SK-N-SH treated with all-trans-retinoic acid at 6 μM for 48 hours (cell line): ENCODE measurements around the gene LRBA.

Source experiments
- ATAC-seq: fragments of 200-7000 bp; cut with Tn5 transposase; 3 replicates; pipeline ENCODE4 v1.9.1; 2020; ENCODE audit warnings: mild to moderate bottlenecking, moderate library complexity
- ARNTL ChIP-seq: fragments of 450-650 bp; formaldehyde crosslinking; IDR thresholded peaks from 2 replicates; pipeline ENCODE4 v1.5.0; 2020; ENCODE audit warnings: low read depth, mild to moderate bottlenecking, moderate library complexity, borderline replicate concordance
- BACH2 ChIP-seq: fragments of 250-450 bp; sonication (Bioruptor Pico); IDR thresholded peaks from 2 replicates; pipeline ENCODE4 v1.9.0; 2021; ENCODE audit warnings: mild to moderate bottlenecking, borderline replicate concordance
- CREB5 ChIP-seq: fragments of 250-450 bp; sonication (Bioruptor Pico); IDR thresholded peaks from 2 replicates; pipeline ENCODE4 v1.5.1; 2020; ENCODE audit warnings: low read depth, mild to moderate bottlenecking, moderate library complexity
- CSDC2 ChIP-seq: fragments of 250-450 bp; sonication (Bioruptor Pico); IDR thresholded peaks from 2 replicates; pipeline ENCODE4 v1.5.0; 2020; ENCODE audit warnings: mild to moderate bottlenecking, moderate library complexity
- ESRRG ChIP-seq: fragments of 250-450 bp; sonication (Bioruptor Pico); IDR thresholded peaks from 2 replicates; pipeline ENCODE4 v1.6.1; 2021; ENCODE audit warnings: mild to moderate bottlenecking
- GLIS3 ChIP-seq: fragments of 250-450 bp; sonication (Bioruptor Pico); IDR thresholded peaks from 2 replicates; pipeline ENCODE4 v1.5.0; 2020; ENCODE audit warnings: mild to moderate bottlenecking, moderate library complexity
- ISL1 ChIP-seq: fragments of 250-450 bp; sonication (Bioruptor Pico); IDR thresholded peaks from 2 replicates; pipeline ENCODE4 v2.1.2; 2022; ENCODE audit warnings: mild to moderate bottlenecking, moderate library complexity
- OSR1 ChIP-seq: fragments of 250-450 bp; sonication (Bioruptor Pico); IDR thresholded peaks from 2 replicates; pipeline ENCODE4 v1.8.0; 2022; ENCODE audit warnings: moderate library complexity, mild to moderate bottlenecking, inconsistent platforms
- PATZ1 ChIP-seq: fragments of 250-450 bp; sonication (Bioruptor Pico); IDR thresholded peaks from 2 replicates; pipeline ENCODE4 v1.8.0; 2020; ENCODE audit warnings: mild to moderate bottlenecking, moderate library complexity, borderline replicate concordance
- PPARA ChIP-seq: fragments of 250-450 bp; sonication (Bioruptor Pico); IDR thresholded peaks from 2 replicates; pipeline ENCODE4 v1.5.0; 2020; ENCODE audit warnings: mild to moderate bottlenecking, borderline replicate concordance
- RARB ChIP-seq: fragments of 250-450 bp; sonication (Bioruptor Pico); IDR thresholded peaks from 2 replicates; pipeline ENCODE4 v1.8.0; 2021; ENCODE audit warnings: mild to moderate bottlenecking, moderate library complexity
- SNAI2 ChIP-seq: fragments of 250-450 bp; sonication (Bioruptor Pico); IDR thresholded peaks from 2 replicates; pipeline ENCODE4 v1.5.0; 2020; ENCODE audit warnings: mild to moderate bottlenecking, moderate library complexity
- TCF4 ChIP-seq: fragments of 250-450 bp; sonication (Bioruptor Pico); IDR thresholded peaks from 2 replicates; pipeline ENCODE4 v1.8.0; 2021; ENCODE audit warnings: mild to moderate bottlenecking, moderate library complexity, borderline replicate concordance
- TSHZ2 ChIP-seq: fragments of 250-450 bp; sonication (Bioruptor Pico); IDR thresholded peaks from 2 replicates; pipeline ENCODE4 v1.5.0; 2020; ENCODE audit warnings: mild to moderate bottlenecking, moderate library complexity
- ZC3H10 ChIP-seq: fragments of 250-450 bp; sonication (Bioruptor Pico); IDR thresholded peaks from 2 replicates; pipeline ENCODE4 v1.5.1; 2021; ENCODE audit warnings: mild to moderate bottlenecking, moderate library complexity
- ZFP3 ChIP-seq: fragments of 250-450 bp; sonication (Bioruptor Pico); IDR thresholded peaks from 2 replicates; pipeline ENCODE4 v1.5.0; 2020; ENCODE audit warnings: mild to moderate bottlenecking, moderate library complexity
- ZFP30 ChIP-seq: fragments of 450-650 bp; formaldehyde crosslinking; IDR thresholded peaks from 2 replicates; pipeline ENCODE4 v1.5.0; 2022; ENCODE audit warnings: mild to moderate bottlenecking, moderate library complexity
- ZNF565 ChIP-seq: fragments of 450-650 bp; formaldehyde crosslinking; conservative IDR thresholded peaks from 2 replicates; pipeline ENCODE4 v1.5.0; 2020; ENCODE audit warnings: low read depth, mild to moderate bottlenecking, moderate library complexity
- ZNF70 ChIP-seq: fragments of 450-650 bp; formaldehyde crosslinking; IDR thresholded peaks from 2 replicates; pipeline ENCODE4 v1.5.0; 2020; ENCODE audit warnings: mild to moderate bottlenecking, moderate library complexity
- ZNF8 ChIP-seq: fragments of 450-650 bp; formaldehyde crosslinking; IDR thresholded peaks from 2 replicates; pipeline ENCODE4 v1.5.0; 2020; ENCODE audit warnings: mild to moderate bottlenecking, moderate library complexity
- TF ChIP-seq, protein P1 (sequence below): fragments of 250-450 bp; sonication (Bioruptor Pico); IDR thresholded peaks from 2 replicates; pipeline ENCODE4 v1.5.1; 2021; ENCODE audit warnings: mild to moderate bottlenecking, moderate library complexity
- TF ChIP-seq, protein P2 (sequence below): fragments of 250-450 bp; sonication (Bioruptor Pico); IDR thresholded peaks from 2 replicates; pipeline ENCODE4 v1.8.0; 2021; ENCODE audit warnings: low read depth, mild to moderate bottlenecking, moderate library complexity, borderline replicate concordance

The LRBA gene

DNA sequence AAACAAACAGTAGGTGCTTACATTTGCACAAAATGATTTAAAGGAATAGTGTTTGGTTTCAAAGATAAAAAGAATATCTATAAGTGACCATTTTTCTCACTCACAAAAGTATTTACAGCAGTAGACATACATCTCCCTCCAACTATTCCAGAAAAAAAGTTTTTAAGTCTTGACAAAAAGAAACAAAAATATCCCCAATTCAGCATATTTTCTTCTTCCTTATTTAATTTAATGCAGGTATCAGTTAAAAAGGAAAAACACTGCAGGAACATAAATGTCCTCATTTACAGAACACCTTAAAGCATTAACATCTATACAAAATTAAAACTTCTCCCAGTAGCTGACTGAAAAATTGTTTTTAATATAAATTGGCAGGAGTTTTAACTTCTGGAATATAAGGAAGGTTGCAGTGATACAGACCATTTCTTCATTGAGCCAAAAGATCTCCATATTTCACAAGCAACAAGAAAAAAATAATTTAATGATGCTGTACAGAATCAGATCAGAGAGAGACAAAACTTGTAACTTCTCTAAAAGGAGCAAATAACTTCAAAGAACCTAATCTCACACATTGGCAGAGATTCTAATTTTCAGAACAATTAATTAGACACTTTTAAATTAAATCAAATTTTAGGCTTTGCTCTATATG lies 428.8 kb downstream of the LRBA start:
- no peak for ATAC-seq
- no peak for TF ChIP-seq CSDC2 (CRISPR knock-in tag)
- no peak for TF ChIP-seq ISL1
- TF ChIP-seq ARNTL (CRISPR knock-in tag) = no peak
- no peak for TF ChIP-seq ZFP3
- no peak for TF ChIP-seq PATZ1 (CRISPR knock-in tag)
- no peak for TF ChIP-seq ZFP30 (CRISPR knock-in tag)
- no peak for TF ChIP-seq ESRRG (CRISPR knock-in tag)
- TF ChIP-seq CREB5 (CRISPR knock-in tag) = no peak
- no peak for TF ChIP-seq OSR1 (CRISPR knock-in tag)
- TF ChIP-seq SNAI2 (CRISPR knock-in tag) = no peak
- no peak for TF ChIP-seq BACH2 (CRISPR knock-in tag)
- no peak for TF ChIP-seq RARB (CRISPR knock-in tag)
- no peak for TF ChIP-seq ZNF70
- TF ChIP-seq ZNF565 (CRISPR knock-in tag) = no peak
- no peak for TF ChIP-seq GLIS3
- no peak for TF ChIP-seq TCF4 (CRISPR knock-in tag)
- TF ChIP-seq ZNF8 (CRISPR knock-in tag) = no peak
- no peak for TF ChIP-seq ZC3H10 (CRISPR knock-in tag)
- TF ChIP-seq, protein P1, sequence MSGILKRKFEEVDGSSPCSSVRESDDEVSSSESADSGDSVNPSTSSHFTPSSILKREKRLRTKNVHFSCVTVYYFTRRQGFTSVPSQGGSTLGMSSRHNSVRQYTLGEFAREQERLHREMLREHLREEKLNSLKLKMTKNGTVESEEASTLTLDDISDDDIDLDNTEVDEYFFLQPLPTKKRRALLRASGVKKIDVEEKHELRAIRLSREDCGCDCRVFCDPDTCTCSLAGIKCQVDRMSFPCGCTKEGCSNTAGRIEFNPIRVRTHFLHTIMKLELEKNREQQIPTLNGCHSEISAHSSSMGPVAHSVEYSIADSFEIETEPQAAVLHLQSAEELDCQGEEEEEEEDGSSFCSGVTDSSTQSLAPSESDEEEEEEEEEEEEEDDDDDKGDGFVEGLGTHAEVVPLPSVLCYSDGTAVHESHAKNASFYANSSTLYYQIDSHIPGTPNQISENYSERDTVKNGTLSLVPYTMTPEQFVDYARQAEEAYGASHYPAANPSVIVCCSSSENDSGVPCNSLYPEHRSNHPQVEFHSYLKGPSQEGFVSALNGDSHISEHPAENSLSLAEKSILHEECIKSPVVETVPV (CRISPR knock-in tag) = no peak
- no peak for TF ChIP-seq TSHZ2 (CRISPR knock-in tag)
- TF ChIP-seq, all 23 proteins: peak for 0

DNA sequence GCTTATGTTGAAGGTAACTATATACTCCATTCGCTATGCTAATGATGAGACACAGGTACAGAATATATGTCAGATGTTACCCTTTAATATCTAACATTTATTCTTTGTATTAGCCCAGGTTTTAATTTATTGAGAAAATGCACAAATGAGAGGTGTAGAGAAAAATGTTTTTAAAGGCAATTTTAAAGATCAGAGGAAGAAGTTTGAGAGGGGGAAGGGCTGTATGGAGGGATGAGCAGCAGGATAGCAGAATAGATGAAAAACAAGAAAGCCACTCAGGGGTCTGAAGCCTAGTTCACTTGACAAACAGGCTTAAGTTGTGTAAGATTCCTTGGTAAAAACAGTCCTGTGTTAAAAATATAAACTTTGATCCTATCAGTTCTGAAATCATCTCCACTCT lies 429.5 kb downstream of the LRBA start:
- ATAC-seq = no peak
- TF ChIP-seq PPARA (CRISPR knock-in tag) (no peak), BACH2 (CRISPR knock-in tag) (no peak), ZNF70 (no peak), ZFP30 (CRISPR knock-in tag) (no peak), OSR1 (CRISPR knock-in tag) (no peak), RARB (CRISPR knock-in tag) (no peak), ZFP3 (no peak), TCF4 (CRISPR knock-in tag) (no peak), ZNF565 (CRISPR knock-in tag) (no peak), ISL1 (no peak), CREB5 (CRISPR knock-in tag) (no peak)
- TF ChIP-seq, protein P1 (CRISPR knock-in tag) = no peak
- TF ChIP-seq, protein P2, sequence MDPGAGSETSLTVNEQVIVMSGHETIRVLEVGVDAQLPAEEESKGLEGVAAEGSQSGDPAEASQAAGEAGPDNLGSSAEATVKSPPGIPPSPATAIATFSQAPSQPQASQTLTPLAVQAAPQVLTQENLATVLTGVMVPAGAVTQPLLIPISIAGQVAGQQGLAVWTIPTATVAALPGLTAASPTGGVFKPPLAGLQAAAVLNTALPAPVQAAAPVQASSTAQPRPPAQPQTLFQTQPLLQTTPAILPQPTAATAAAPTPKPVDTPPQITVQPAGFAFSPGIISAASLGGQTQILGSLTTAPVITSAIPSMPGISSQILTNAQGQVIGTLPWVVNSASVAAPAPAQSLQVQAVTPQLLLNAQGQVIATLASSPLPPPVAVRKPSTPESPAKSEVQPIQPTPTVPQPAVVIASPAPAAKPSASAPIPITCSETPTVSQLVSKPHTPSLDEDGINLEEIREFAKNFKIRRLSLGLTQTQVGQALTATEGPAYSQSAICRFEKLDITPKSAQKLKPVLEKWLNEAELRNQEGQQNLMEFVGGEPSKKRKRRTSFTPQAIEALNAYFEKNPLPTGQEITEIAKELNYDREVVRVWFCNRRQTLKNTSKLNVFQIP (CRISPR knock-in tag) = no peak
